K562 (cell line): ENCODE results near the gene DTNB. TPM values are rescaled to one million over a fixed set of nuclear protein-coding genes. Genes with fewer than 3 reads are reported as not detected.

Experiments used
- ATAC-seq: fragments of 200-7000 bp; cut with Tn5 transposase; 3 replicates; pipeline ENCODE4 v1.9.1; 2020; ENCODE audit warnings: moderate library complexity
- BruUV-seq: library from RNA; stranded (reverse); fragments of 400-500 nt; replicated peaks from 2 replicates; lab custom pipeline; 2021; lab: Mats Ljungman, UMichigan
- CTCF ChIA-PET: fragments of 300-600 bp; formaldehyde crosslinking; extraction: SDS; loops from one replicate; lab custom pipeline; 2021; ENCODE audit warnings: low intra/inter-chr PET ratio; lab: Yijun Ruan, JAX
- POLR2A ChIA-PET: fragments of 300-600, 350-650 bp; sonication (Branson Sonifier 250); formaldehyde crosslinking; extraction: SDS; loops from one replicate; lab custom pipeline; 2021; ENCODE audit warnings: antibody characterized with exemption, inconsistent platforms; lab: Yijun Ruan, JAX
- DNase-seq, 4 experiments: peaks; one replicate each; pipeline versions ENCODE4 v3.0.0 to v3.0.0-alpha.2; 2011 to 2018; ENCODE audit warnings: low spot score in 3 of 4, mixed read lengths in 3 of 4; ENCODE audit errors: extremely low read depth in 1 of 4
- FAIRE-seq: peaks from 2 replicates; lab custom pipeline; 2011; peaks lifted over from hg19 to GRCh38; lab: Jason Lieb, UNC
- H2AFZ ChIP-seq: 2 replicates; pipeline ENCODE4 v1.6.0; 2011; ENCODE audit warnings: low read depth, low read length, control low read depth, inconsistent platforms
- H3K27ac ChIP-seq: fragments of 200-600 bp; 3 replicates; pipeline ENCODE4 v1.8.0; 2011; ENCODE audit warnings: low read depth, mild to moderate bottlenecking, control low read depth, inconsistent platforms, low read length, moderate library complexity, mixed read lengths; ENCODE audit errors: extremely low read depth
- H3K27me3 ChIP-seq, 2 experiments: fragments of 300-600 bp in 1 of 2; 2 replicates in 1 of 2; 3 replicates in 1 of 2; pipeline versions ENCODE4 v1.6.0 to v1.8.0; 2011; ENCODE audit warnings: inconsistent platforms in 2 of 2, low read length in 2 of 2, mild to moderate bottlenecking in 1 of 2, mixed read lengths in 1 of 2, moderate library complexity in 1 of 2; ENCODE audit not compliant: control insufficient read depth in 2 of 2, insufficient read depth in 2 of 2
- H3K36me3 ChIP-seq: fragments of 300-600 bp; 3 replicates; pipeline ENCODE4 v1.8.0; 2011; ENCODE audit warnings: mild to moderate bottlenecking, low read length, inconsistent platforms; ENCODE audit not compliant: control insufficient read depth, insufficient read depth
- H3K4me1 ChIP-seq, 2 experiments: fragments of 200-600 bp in 1 of 2; replicated peaks in 1 of 2; 2 replicates in 1 of 2; 3 replicates in 1 of 2; pipeline versions ENCODE4 v1.5.1 to v1.8.0; 2011; ENCODE audit warnings: inconsistent platforms in 2 of 2, low read length in 2 of 2, mild to moderate bottlenecking in 1 of 2, mixed read lengths in 1 of 2, moderate library complexity in 1 of 2; ENCODE audit not compliant: control insufficient read depth in 2 of 2, insufficient read depth in 2 of 2
- H3K4me2 ChIP-seq: 2 replicates; pipeline ENCODE4 v1.6.1; 2011; ENCODE audit warnings: low read length, control low read depth, inconsistent platforms, mixed read lengths; ENCODE audit not compliant: insufficient read depth
- H3K4me3 ChIP-seq: fragments of 200-600 bp; sonication (generic), shearing (Covaris generic); 2 replicates; pipeline ENCODE4 v1.5.1; 2016; ENCODE audit warnings: control low read depth, inconsistent platforms
- H3K79me2 ChIP-seq: fragments of 200-600 bp; 3 replicates; pipeline ENCODE4 v1.8.0; 2011; ENCODE audit warnings: low read length, inconsistent platforms; ENCODE audit not compliant: control insufficient read depth, insufficient read depth
- H3K9ac ChIP-seq, 2 experiments: 2 replicates each; pipeline versions ENCODE4 v1.6.0 to v1.6.1; 2011; ENCODE audit warnings: low read depth in 2 of 2, low read length in 2 of 2, control low read depth in 1 of 2, inconsistent platforms in 1 of 2, mild to moderate bottlenecking in 1 of 2, mixed read lengths in 1 of 2; ENCODE audit not compliant: insufficient read depth in 1 of 2
- H3K9me1 ChIP-seq: one replicate; pipeline ENCODE4 v1.6.0; 2011; ENCODE audit warnings: inconsistent platforms, mild to moderate bottlenecking, low read length, moderate library complexity; ENCODE audit not compliant: control insufficient read depth, insufficient read depth
- H3K9me3 ChIP-seq: replicated peaks from 2 replicates; pipeline ENCODE4 v1.5.1; 2011; ENCODE audit warnings: low read depth, low read length, inconsistent platforms; ENCODE audit not compliant: control insufficient read depth, insufficient read depth
- H4K20me1 ChIP-seq: replicated peaks from 2 replicates; pipeline ENCODE4 v1.6.1; 2011; ENCODE audit warnings: low read length, inconsistent platforms, mixed read lengths; ENCODE audit not compliant: control insufficient read depth, insufficient read depth
- CAMTA2 ChIP-seq: fragments of 250-450 bp; sonication (Bioruptor Pico); conservative IDR thresholded peaks from 2 replicates; pipeline ENCODE4 v1.5.1; 2022
- CBX8 ChIP-seq: fragments of 200-600 bp; sonication (generic); IDR thresholded peaks from 2 replicates; pipeline ENCODE4 v1.6.1; 2012; ENCODE audit warnings: borderline replicate concordance, mixed run types, low read depth, mild to moderate bottlenecking, moderate library complexity, mixed read lengths, low read length, control low read depth, inconsistent platforms; ENCODE audit not compliant: poor library complexity, severe bottlenecking; ENCODE audit errors: extremely low read depth
- HMGN3 ChIP-seq: IDR thresholded peaks from 2 replicates; pipeline ENCODE4 v1.6.1; 2011; ENCODE audit warnings: borderline replicate concordance, low read depth, mild to moderate bottlenecking, mixed read lengths, low read length; ENCODE audit not compliant: insufficient read length; ENCODE audit errors: extremely low read depth
- KLF10 ChIP-seq: fragments of 250-450 bp; sonication (Bioruptor Pico); IDR thresholded peaks from 2 replicates; pipeline ENCODE4 v1.6.1; 2021; ENCODE audit warnings: matching md5 sums
- KLF13 ChIP-seq: fragments of 450-650 bp; IDR thresholded peaks from 2 replicates; pipeline ENCODE4 v1.6.1; 2016; ENCODE audit warnings: missing genetic modification characterization, low read depth, mild to moderate bottlenecking, missing compliant biosample characterization, moderate library complexity, borderline replicate concordance
- MAFK ChIP-seq: IDR thresholded peaks from 2 replicates; pipeline ENCODE4 v1.6.1; 2011; ENCODE audit warnings: low read length, improper control_type of control experiment
- MAZ ChIP-seq, 2 experiments: fragments of 450-650 bp in 1 of 2; sonication (generic) in 1 of 2; formaldehyde crosslinking; IDR thresholded peaks in 1 of 2; conservative IDR thresholded peaks in 1 of 2; 2 replicates each; pipeline versions ENCODE4 v1.4.0 to v1.5.0; 2020; ENCODE audit warnings: mild to moderate bottlenecking in 1 of 2, missing genetic modification reagents in 1 of 2
- MCM2 ChIP-seq: fragments of 450-650 bp; IDR thresholded peaks from 2 replicates; pipeline ENCODE4 v1.6.1; 2017; ENCODE audit warnings: low read depth, mild to moderate bottlenecking
- PPARD ChIP-seq: fragments of 250-450 bp; sonication (Bioruptor Pico); IDR thresholded peaks from 2 replicates; pipeline ENCODE4 v1.8.0; 2022; ENCODE audit warnings: inconsistent platforms, mild to moderate bottlenecking, moderate library complexity
- RAD51 ChIP-seq: fragments of 450-650 bp; IDR thresholded peaks from 2 replicates; pipeline ENCODE4 v1.7.1; 2016; ENCODE audit warnings: low read depth, mild to moderate bottlenecking, borderline replicate concordance
- RBM17 ChIP-seq: fragments of 200-400 bp; formaldehyde crosslinking; IDR thresholded peaks from 2 replicates; pipeline ENCODE4 v1.6.1; 2017; ENCODE audit warnings: low read depth, mild to moderate bottlenecking, low read length, borderline replicate concordance
- SNAPC5 ChIP-seq: fragments of 250-450 bp; sonication (Bioruptor Pico); IDR thresholded peaks from 2 replicates; pipeline ENCODE4 v1.8.0; 2021; ENCODE audit warnings: moderate library complexity, mild to moderate bottlenecking, inconsistent platforms
- TCF3 ChIP-seq: sonication (generic); formaldehyde crosslinking; IDR thresholded peaks from 2 replicates; pipeline ENCODE4 v1.4.0; 2020; ENCODE audit warnings: mild to moderate bottlenecking, missing genetic modification reagents
- ZNF212 ChIP-seq: fragments of 450-650 bp; formaldehyde crosslinking; IDR thresholded peaks from 2 replicates; pipeline ENCODE4 v1.4.0; 2020; ENCODE audit warnings: mild to moderate bottlenecking
- ZNF384 ChIP-seq: IDR thresholded peaks from 2 replicates; pipeline ENCODE4 v1.6.1; 2012; ENCODE audit warnings: low read depth, low read length, improper control_type of control experiment
- ZNF699 ChIP-seq: fragments of 250-450 bp; sonication (Bioruptor Pico); IDR thresholded peaks from 2 replicates; pipeline ENCODE4 v1.8.0; 2021; ENCODE audit warnings: mild to moderate bottlenecking, moderate library complexity; ENCODE audit not compliant: insufficient replicate concordance
- ZNF766 ChIP-seq: fragments of 200-800 bp; sonication (Bioruptor generic); conservative IDR thresholded peaks from 2 replicates; pipeline ENCODE4 v1.6.1; 2016; ENCODE audit warnings: missing genetic modification characterization, missing compliant biosample characterization
- ZNF778 ChIP-seq: fragments of 450-650 bp; formaldehyde crosslinking; IDR thresholded peaks from 2 replicates; pipeline ENCODE4 v1.4.0; 2020; ENCODE audit warnings: mild to moderate bottlenecking, moderate library complexity
- WGBS: fragments of 100-300 bp; shearing (Covaris generic); methylation state at CpG from one replicate; pipeline ENCODE4 v1.1.6; 2016; ENCODE audit warnings: low coverage, mixed read lengths; ENCODE audit not compliant: insufficient coverage; ENCODE audit errors: missing lambda C conversion rate; 5-methylcytosine and 5-hydroxymethylcytosine counted together
- in situ Hi-C: fragments of 300-500 bp; cut with MboI; formaldehyde crosslinking; loops from 4 replicates; pipeline ENCODE4 v1.15.0; 2018; ENCODE audit warnings: inconsistent platforms, mixed read lengths
- intact Hi-C: fragments of 100-400 bp; cut with micrococcal nuclease; formaldehyde crosslinking; loops from 2 replicates; pipeline ENCODE4 v1.14.2; 2022
- polyA plus RNA-seq, 8 experiments: library from polyadenylated mRNA; depleted of rRNA in 4 of 8; stranded (reverse) in 5 of 8; unstranded in 3 of 8; fragments of >200 nt; fragmentation: Nextera tagmentation in 2 of 8; fragmentation: Illumina TruSeq in 1 of 8; extraction: Ambion mirVana in 2 of 8; extraction: Trizol in 1 of 8; gene quantifications; 2 replicates each; pipeline versions ENCODE4 v1.2.1 to v1.2.3, GENCODE V29; 2011 to 2014; ENCODE audit warnings: inconsistent platforms in 1 of 8, missing spikeins in 1 of 8
- total RNA-seq, 7 experiments: library from RNA; depleted of rRNA in 6 of 7; stranded (reverse); fragments of >200 nt in 6 of 7; fragmentation: Illumina TruSeq in 2 of 7; extraction: Trizol in 2 of 7; gene quantifications; 2 replicates each; pipeline versions ENCODE4 v1.2.1 to v1.2.3, GENCODE V29; 2011 to 2021; ENCODE audit warnings: low replicate concordance in 1 of 7
- TF ChIP-seq, protein P1 (sequence below), 2 experiments: fragments of 450-650 bp in 1 of 2; sonication (generic) in 1 of 2; formaldehyde crosslinking; conservative IDR thresholded peaks; 2 replicates each; pipeline versions ENCODE4 v1.4.0 to v1.8.1; 2020 to 2022; ENCODE audit warnings: mild to moderate bottlenecking in 1 of 2, missing genetic modification reagents in 1 of 2
- TF ChIP-seq, protein P2 (sequence below): fragments of 250-450 bp; sonication (Bioruptor Pico); IDR thresholded peaks from 2 replicates; pipeline ENCODE4 v1.5.0; 2022; ENCODE audit warnings: mild to moderate bottlenecking

The DTNB gene
- total and polyA plus RNA-seq, 9 of the 15 experiments (the other 6 are each of a cell fraction or from before 2014, with no cell fraction given): 0.18 to 2.0 (median 0.77) TPM; not detected in 2

DNA sequence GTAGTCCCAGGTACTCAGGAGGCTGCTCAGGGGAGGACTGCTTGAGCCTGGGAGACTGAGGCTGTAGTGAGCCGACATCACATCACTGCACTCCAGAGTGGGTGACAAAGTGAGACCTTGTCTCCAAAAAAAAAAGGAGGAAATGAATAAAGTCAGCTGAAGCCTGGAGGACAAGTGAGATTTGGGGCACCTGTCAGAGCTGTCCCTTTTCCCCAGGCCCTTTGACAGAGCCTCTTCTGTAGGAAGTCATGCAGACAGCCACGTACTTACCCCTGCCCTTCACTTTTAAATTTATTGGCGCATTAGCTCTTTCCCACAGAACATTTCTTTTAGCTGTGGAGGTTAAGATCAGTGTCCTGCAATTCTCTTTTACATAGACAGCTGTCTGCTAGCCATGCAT, 180.7 kb downstream of the DTNB start:
- Histone ChIP-seq H4K20me1 (no peaks in the 10 kb centered on the region), H3K27ac (no peak overlapping the region), H3K36me3 (no peaks in the 10 kb centered on the region), H3K4me2 (no peak overlapping the region), H3K4me3 (no peak overlapping the region), H3K9me3 (no peaks in the 10 kb centered on the region), H2AFZ (no peak overlapping the region), H3K9ac (no peak overlapping the region), H3K9me1 (no peaks in the 10 kb centered on the region)
- FAIRE-seq (no peak), DNase-seq (no peak), ATAC-seq (no peak)
- POLR2A ChIA-PET: interaction anchor here (1.1 kb wide), 1 partner anchor 20 kb away, joined by 3 read pairs; no protein-coding TSS in a partner anchor
- intact Hi-C loops: no loop called here
- no TSS peak for BruUV-seq
- in situ Hi-C loops: no loop called here
- CTCF ChIA-PET: no interaction called here
- TF ChIP-seq KLF10 (CRISPR knock-in tag): no peak
- TF ChIP-seq HMGN3: no peak
- no peak for TF ChIP-seq CBX8
- TF ChIP-seq MCM2: no peak
- no peak for TF ChIP-seq PPARD (CRISPR knock-in tag)
- TF ChIP-seq CAMTA2 (CRISPR knock-in tag): no peak
- TF ChIP-seq, protein P1, sequence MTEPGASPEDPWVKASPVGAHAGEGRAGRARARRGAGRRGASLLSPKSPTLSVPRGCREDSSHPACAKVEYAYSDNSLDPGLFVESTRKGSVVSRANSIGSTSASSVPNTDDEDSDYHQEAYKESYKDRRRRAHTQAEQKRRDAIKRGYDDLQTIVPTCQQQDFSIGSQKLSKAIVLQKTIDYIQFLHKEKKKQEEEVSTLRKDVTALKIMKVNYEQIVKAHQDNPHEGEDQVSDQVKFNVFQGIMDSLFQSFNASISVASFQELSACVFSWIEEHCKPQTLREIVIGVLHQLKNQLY (CRISPR knock-in tag; conservative IDR thresholded peaks at IDR 0.05): no peak
- no peak for TF ChIP-seq RAD51
- TF ChIP-seq ZNF384: no peak
- TF ChIP-seq TCF3: no peak
- TF ChIP-seq SNAPC5 (CRISPR knock-in tag): no peak
- TF ChIP-seq MAZ (CRISPR knock-in tag; conservative IDR thresholded peaks at IDR 0.05 in 1 of 2, IDR thresholded peaks at IDR 0.05 in 1 of 2): no peak
- no peak for TF ChIP-seq ZNF212 (CRISPR knock-in tag)
- no peak for TF ChIP-seq ZNF699
- TF ChIP-seq ZNF766 (CRISPR knock-in tag): no peak
- TF ChIP-seq, protein P2, sequence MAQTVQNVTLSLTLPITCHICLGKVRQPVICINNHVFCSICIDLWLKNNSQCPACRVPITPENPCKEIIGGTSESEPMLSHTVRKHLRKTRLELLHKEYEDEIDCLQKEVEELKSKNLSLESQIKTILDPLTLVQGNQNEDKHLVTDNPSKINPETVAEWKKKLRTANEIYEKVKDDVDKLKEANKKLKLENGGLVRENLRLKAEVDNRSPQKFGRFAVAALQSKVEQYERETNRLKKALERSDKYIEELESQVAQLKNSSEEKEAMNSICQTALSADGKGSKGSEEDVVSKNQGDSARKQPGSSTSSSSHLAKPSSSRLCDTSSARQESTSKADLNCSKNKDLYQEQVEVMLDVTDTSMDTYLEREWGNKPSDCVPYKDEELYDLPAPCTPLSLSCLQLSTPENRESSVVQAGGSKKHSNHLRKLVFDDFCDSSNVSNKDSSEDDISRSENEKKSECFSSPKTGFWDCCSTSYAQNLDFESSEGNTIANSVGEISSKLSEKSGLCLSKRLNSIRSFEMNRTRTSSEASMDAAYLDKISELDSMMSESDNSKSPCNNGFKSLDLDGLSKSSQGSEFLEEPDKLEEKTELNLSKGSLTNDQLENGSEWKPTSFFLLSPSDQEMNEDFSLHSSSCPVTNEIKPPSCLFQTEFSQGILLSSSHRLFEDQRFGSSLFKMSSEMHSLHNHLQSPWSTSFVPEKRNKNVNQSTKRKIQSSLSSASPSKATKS: no peak
- no peak for TF ChIP-seq KLF13 (tag)
- no peak for TF ChIP-seq ZNF778 (CRISPR knock-in tag)
- TF ChIP-seq RBM17: no peak
- no peak for TF ChIP-seq MAFK
- TF ChIP-seq, all 486 proteins: peak for 0
- peaks cover 6 to 7% of the 10 kb centered on the region in 2 experiments; a peak in 4 of 5 replicates for H3K27me3 ChIP-seq
- H3K79me2 ChIP-seq: no peaks in the 10 kb centered on the region
- H3K4me1 ChIP-seq: no peaks in the 10 kb centered on the region
- WGBS: 2% methylated on average over 3 of the region's 3 CpGs
